NCI-H446 treated with DMSO at 0.1 percent for 48 hours (cell line): ENCODE results near the gene ZFYVE21.

Experiments used
- DNase-seq: peaks from one replicate; lab custom pipeline; 2025; lab: John Stamatoyannopoulos, UW

The ZFYVE21 gene

DNA sequence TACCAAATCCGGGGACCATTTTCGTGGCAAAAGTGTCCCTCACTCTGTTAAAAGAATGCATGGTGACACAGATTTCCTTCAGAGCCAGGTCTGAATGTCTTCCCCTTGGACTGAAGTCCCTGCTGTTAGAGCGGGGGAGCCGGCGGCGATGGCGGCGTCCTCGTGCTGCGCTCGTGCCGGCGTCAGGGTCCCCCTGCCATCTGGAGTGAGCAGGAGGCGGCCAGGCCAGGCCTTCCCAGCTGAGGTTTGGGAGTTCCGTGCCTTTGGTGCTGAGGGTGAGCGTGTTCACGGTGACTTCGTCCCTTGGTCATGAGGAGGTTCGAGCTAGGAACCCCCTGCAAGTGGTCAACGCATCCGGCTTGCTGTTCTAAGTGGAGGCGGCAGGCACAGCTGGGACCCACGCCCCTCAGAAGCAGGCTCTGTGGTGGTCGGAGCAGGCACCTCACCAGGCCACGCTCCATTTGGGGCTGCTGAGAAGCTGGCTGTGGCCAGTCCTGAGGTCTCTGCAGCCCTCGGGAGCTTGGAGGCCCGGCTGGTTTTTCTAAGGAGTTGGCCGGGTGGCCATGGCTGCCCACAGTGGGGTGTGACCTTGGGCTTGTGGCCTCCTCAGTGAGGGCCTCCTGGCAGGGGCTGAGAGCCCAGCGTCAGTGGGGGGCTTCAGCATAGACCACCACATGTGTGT lies 9.5 kb downstream of the ZFYVE21 start:
- DNase-seq, result no peak

- no peak for DNase-seq
Measured at GRCh38 chr14:103725739-103726395, 10.3 kb downstream of the ZFYVE21 start.

GRCh38 chr14:103726474-103726873 lies 10.9 kb downstream of the ZFYVE21 start:
- no peak for DNase-seq

DNA sequence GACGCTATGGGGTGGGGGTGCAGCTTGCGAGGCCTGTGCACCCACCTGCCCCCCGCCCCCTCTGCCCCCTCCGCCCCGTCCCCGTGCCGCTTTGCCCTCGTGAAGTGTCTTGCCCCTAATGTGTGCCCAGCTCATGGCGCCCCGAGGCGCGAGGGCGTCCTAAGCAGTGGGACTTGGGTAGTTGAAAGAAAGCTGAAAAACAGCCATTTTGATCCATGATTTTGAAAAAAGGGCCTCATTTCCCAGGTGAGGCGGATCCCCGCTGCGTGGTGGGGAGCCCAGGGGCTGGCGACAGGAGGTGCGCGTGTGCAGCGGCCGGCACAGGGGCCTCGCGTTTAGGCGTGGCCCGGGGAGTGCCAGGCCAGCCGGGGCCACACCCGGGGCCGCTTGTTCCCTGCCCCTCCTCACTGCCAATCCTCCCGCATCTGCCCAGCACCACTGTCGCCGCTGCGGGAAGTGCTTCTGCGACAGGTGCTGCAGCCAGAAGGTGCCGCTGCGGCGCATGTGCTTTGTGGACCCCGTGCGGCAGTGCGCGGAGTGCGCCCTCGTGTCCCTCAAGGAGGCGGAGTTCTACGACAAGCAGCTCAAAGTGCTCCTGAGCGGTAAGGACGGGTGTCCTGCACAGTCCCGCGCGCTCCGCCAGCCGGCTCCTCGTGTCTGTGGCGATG lies 11.8 kb downstream of the ZFYVE21 start:
- DNase-seq, result no peak

DNA sequence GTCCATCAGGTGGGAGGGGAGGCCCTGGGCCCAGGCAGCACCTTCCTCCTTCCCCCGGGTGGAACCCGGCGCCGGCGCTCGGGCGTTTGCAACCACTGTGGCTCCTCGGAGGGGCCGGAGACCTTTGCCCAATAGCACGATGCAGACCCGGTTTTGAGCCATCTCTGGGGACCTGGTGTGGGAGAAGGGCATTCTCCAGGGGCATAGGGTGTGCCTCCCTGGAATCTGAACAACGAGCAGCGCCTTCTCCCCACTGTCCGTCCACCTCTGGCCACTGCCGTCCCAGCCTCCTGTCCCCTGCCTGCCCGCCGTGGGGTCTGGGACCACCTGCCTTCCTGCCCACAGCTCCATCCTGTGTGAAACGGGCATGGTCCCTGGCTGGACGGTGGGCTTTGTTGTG lies 12.5 kb downstream of the ZFYVE21 start:
- no peak for DNase-seq

GRCh38 chr14:103728721-103729120 lies 13.1 kb downstream of the ZFYVE21 start:
- DNase-seq, result no peak

DNA sequence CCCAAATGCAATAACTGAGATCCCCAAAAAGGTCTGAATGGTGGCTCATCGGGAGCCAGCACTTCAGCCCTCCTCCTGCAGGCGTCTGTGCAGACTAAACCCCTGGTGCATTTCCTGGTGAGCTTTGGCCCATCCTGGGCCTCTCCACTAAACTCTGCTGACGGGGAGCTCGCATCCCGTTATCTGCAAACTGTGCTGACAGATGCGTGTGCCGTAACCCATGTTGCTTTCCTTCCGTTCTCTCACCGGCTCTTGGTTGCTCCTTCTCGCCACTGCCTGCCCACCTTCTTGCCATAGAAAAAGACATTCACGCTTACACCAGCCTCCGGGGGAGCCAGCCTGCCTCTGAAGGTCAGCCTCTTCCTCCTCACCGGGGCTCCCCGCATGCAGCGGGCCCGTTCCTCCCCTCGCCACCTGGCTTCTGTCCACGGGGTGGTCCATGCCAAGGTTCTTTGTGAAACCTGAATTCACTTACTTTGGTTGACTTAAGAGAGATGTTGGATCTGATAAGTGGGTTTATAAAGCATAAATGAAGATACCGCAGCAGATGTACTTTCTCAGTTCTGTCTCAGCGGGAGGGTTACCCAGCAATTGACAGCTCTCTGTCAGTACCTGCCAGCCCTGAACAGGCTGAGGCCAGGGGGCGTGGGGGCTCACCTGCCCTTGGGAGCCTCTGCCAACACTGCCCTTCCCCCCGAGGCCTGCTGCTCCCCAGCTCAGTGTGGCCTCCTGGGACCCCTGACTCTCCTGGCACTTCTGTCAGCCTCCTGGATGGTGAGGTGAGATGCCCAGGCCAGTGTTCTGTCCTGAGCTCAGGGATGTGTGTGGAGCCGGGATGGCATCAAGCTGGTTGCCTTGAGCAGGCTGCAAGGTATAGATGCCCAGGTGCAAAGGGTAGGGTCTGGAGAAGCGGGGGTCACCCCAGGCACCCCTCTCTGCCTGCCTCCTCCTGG lies 14.2 kb downstream of the ZFYVE21 start:
- DNase-seq, result no peak

DNA sequence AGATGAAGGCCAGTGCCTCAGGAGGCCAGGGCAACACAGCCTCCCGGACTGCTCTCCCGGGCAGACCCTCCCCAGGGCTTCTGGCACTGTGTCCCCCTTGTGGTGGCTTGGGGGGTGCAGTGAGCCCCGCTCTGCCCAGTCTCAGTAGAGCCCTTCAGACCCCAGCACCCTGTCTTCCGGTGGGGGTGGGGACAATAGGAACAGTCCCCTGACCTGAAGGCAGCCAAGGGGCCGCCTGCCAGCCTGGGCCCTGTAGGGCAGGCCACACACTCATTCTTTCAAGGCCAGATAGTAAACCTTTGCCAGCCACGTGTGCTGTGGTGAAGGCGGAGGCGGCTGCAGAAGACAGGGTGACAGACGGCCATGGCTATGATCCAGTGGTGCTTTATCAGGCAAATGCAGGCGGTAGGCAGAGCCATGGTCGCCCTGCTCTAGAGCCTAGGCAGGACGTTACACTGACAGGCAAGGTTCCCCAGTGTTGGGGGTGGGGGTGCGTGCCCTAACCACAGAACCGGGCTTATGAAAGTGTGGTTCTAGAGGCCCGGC lies 15.0 kb downstream of the ZFYVE21 start:
- DNase-seq, result no peak

DNA sequence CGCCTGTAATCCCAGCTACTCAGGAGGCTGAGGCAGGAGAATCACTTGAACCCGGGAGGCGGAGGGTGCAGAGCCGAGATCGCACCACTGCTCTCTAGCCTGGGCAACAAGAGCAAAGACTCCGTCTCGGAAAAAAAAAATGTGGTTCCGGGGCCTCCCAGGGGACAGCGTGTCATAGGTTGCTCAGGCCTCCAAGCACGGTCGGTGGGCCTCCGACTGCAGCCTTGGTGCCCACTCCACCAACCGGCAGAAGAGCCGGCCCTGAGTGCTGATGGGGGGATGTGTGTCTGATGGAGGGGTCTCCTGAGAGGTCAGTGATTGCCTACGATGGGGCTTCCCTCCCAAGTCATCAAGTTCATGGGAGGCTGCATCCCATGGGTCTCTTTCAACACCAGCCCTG lies 15.9 kb downstream of the ZFYVE21 start:
- no peak for DNase-seq

GRCh38 chr14:103731916-103732867 lies 16.6 kb downstream of the ZFYVE21 start:
- DNase-seq, result no peak

DNA sequence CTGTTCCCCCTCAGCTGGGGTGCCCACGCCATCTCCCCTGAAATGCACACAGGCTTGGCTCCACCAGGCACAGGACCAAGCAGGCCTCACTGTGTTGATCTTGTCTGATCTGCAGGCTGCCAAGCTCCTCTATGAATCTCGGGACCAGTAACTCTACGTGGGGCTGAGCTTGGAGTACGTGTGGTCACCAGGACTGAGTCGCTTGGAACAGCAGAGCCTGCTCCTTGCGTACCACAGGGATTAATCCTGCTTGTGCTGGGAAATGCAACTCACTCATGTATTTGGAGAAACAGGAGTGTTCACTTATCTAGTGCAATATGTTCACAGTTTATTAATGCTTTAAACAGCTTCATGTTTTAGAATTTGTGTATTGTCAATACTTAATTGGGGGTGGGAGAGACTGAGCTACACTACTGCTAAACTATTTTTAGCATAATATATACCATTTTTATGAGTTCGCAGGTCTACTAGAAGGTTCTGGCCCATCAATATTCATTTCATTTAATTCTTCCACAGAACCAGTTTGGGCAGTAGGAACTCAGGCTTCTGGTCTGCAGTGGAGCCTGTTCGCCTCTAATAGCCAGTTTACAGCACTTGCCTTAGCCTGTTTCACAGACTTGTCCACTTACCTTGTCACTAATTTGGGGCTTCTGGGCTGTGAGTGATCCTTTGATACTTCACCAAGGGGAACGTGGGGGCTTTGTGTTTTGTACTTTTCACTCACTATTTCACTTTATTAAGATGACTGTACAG lies 17.4 kb downstream of the ZFYVE21 start:
- no peak for DNase-seq

DNA sequence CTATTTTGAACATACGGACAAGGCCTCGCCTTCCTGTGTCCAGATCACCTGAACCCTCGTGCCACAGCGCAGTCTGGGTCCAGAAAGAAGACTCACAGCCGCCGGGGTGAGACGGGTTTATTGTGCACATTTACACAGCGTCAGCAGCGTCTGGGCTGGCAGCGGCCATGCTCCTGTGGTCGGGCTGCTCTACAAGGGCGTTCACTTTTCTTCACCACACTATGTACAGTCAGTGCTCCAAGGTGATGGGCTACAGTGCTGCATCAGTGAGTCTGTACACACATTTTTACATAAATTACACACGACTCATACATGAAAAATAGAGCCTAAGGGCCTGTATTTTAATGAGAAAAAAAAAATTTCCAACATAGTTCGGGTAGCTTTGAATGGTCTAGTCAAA lies 18.0 kb downstream of the ZFYVE21 start:
- no peak for DNase-seq

GRCh38 chr14:103734081-103734888 lies 18.7 kb downstream of the ZFYVE21 start:
- DNase-seq, result no peak

DNA sequence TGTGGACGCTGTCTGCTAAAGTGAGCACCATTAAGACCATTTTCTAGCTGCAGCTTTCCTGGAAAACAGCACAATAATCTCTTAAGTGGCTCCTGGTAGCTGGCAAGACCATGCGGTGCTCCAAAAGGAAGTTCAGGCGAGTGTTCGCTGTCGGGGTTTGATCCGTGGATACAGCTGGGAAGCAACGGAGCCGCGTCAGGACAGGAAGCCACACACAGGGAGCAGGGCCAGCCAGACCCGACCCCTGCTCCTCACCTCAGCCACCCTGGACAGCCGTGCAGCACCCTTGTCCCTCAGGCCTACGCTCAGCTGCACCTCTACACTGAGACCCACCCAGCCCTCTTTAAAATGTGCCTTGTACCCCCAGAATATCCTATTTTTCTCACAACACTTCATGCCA lies 19.4 kb downstream of the ZFYVE21 start:
- DNase-seq, result no peak

DNA sequence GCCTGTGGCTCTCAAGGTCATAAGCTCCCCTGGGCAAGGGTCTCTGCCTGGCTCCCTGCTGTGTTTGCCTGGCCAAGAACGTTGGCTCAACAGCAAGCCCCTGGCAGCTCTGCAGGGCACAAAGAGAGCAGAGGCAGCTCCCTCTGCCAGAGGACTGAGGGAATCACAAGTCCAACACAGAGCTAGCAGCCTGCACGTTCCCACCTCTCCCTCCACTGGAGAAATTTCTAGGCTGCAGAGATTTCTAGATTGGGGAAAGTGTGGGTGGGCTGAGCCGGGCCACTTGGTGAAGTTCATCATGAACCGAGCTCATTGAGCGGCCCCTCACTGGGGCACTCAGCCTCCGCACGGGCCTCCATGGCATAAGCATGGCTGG lies 19.8 kb downstream of the ZFYVE21 start:
- DNase-seq, result no peak

GRCh38 chr14:103735815-103736545 lies 20.4 kb downstream of the ZFYVE21 start:
- DNase-seq, result no peak

- no peak for DNase-seq
Measured at GRCh38 chr14:103736546-103737431, 21.2 kb downstream of the ZFYVE21 start.
